MCF 10A (cell line): ENCODE results near the gene PKDCC. TPM values are rescaled to one million over a fixed set of nuclear protein-coding genes. Genes with fewer than 3 reads are reported as not detected.

ENCODE experiments used
- BruUV-seq: library from RNA; stranded (reverse); fragments of 400-500 nt; replicated peaks from 2 replicates; lab custom pipeline; 2021; lab: Mats Ljungman, UMichigan
- CTCF ChIA-PET: fragments of 300-600 bp; sonication (Branson Sonifier 250); formaldehyde crosslinking; extraction: SDS; loops from one replicate; lab custom pipeline; 2021; ENCODE audit warnings: antibody characterized with exemption, inconsistent platforms; lab: Yijun Ruan, JAX
- POLR2A ChIA-PET: fragments of 300-600, 350-650 bp; sonication (Branson Sonifier 250); formaldehyde crosslinking; extraction: SDS; loops from one replicate; lab custom pipeline; 2020; ENCODE audit warnings: antibody characterized with exemption, inconsistent platforms; lab: Yijun Ruan, JAX
- DNase-seq: peaks from one replicate; pipeline ENCODE4 v3.0.0-alpha.2; 2018; ENCODE audit not compliant: unreplicated experiment
- H3K27ac Mint-ChIP-seq: one replicate; pipeline ENCODE4 v1.8.0; 2022; ENCODE audit warnings: mild to moderate bottlenecking, low read depth, mixed read lengths; ENCODE audit not compliant: unreplicated experiment
- H3K27me3 Mint-ChIP-seq: one replicate; pipeline ENCODE4 v1.8.0; 2022; ENCODE audit warnings: mixed read lengths; ENCODE audit not compliant: insufficient read depth, unreplicated experiment
- H3K36me3 Mint-ChIP-seq: one replicate; pipeline ENCODE4 v1.8.0; 2022; ENCODE audit warnings: mild to moderate bottlenecking, moderate library complexity, mixed read lengths; ENCODE audit not compliant: insufficient read depth, unreplicated experiment
- H3K4me1 Mint-ChIP-seq: one replicate; pipeline ENCODE4 v1.8.0; 2022; ENCODE audit warnings: mixed read lengths; ENCODE audit not compliant: insufficient read depth, unreplicated experiment
- H3K4me3 Mint-ChIP-seq: one replicate; pipeline ENCODE4 v1.8.0; 2022; ENCODE audit warnings: mild to moderate bottlenecking, moderate library complexity, mixed read lengths; ENCODE audit not compliant: unreplicated experiment
- H3K9me3 Mint-ChIP-seq: one replicate; pipeline ENCODE4 v1.8.0; 2022; ENCODE audit warnings: mixed read lengths; ENCODE audit not compliant: unreplicated experiment
- intact Hi-C: fragments of 100-400 bp; cut with micrococcal nuclease; formaldehyde crosslinking; loops from 2 replicates; pipeline ENCODE4 v1.14.1; 2022
- total RNA-seq: library from RNA; stranded (reverse); gene quantifications from 2 replicates; pipeline ENCODE4 v1.2.3, GENCODE V29; 2022
- TF ChIP-seq, protein P1 (sequence below): fragments of 200-600 bp; IDR thresholded peaks from one replicate; pipeline ENCODE4 v1.8.0; 2022; ENCODE audit warnings: antibody characterized with exemption, mild to moderate bottlenecking; ENCODE audit not compliant: unreplicated experiment

PKDCC gene
- total RNA-seq, 1 experiment from 2014 or later, result 0.49 TPM

- intact Hi-C loops, result no loop called here
- TF ChIP-seq, protein P1, sequence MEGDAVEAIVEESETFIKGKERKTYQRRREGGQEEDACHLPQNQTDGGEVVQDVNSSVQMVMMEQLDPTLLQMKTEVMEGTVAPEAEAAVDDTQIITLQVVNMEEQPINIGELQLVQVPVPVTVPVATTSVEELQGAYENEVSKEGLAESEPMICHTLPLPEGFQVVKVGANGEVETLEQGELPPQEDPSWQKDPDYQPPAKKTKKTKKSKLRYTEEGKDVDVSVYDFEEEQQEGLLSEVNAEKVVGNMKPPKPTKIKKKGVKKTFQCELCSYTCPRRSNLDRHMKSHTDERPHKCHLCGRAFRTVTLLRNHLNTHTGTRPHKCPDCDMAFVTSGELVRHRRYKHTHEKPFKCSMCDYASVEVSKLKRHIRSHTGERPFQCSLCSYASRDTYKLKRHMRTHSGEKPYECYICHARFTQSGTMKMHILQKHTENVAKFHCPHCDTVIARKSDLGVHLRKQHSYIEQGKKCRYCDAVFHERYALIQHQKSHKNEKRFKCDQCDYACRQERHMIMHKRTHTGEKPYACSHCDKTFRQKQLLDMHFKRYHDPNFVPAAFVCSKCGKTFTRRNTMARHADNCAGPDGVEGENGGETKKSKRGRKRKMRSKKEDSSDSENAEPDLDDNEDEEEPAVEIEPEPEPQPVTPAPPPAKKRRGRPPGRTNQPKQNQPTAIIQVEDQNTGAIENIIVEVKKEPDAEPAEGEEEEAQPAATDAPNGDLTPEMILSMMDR, result no peak
- ChIA-PET CTCF (interaction anchor here (0.5 to 0.7 kb wide), 2 partner anchors 17 to 140 kb away, joined by 3 read pairs; no protein-coding TSS in a partner anchor), POLR2A (no interaction called here)
- peaks cover 17% of the 10 kb centered on the region for H3K27me3 Mint-ChIP-seq
- H3K9me3 Mint-ChIP-seq, result no peaks in the 10 kb centered on the region
- no peaks in the 10 kb centered on the region for H3K36me3 Mint-ChIP-seq
- BruUV-seq, result no TSS peak
- no peak for DNase-seq
- peaks cover 6% of the 10 kb centered on the region for H3K4me1 Mint-ChIP-seq
- H3K4me3 Mint-ChIP-seq, result no peak overlapping the region
- H3K27ac Mint-ChIP-seq, result no peak overlapping the region
Measured at GRCh38 chr2:42028571-42029148, 19.2 kb upstream of the PKDCC start.

- TF ChIP-seq, protein P1, result no peak
- Mint-ChIP-seq H3K36me3 (no peaks in the 10 kb centered on the region), H3K27me3 (peaks cover 13% of the 10 kb centered on the region), H3K27ac (no peak overlapping the region), H3K4me3 (no peak overlapping the region), H3K9me3 (no peaks in the 10 kb centered on the region), H3K4me1 (peaks cover 6% of the 10 kb centered on the region)
- BruUV-seq, result no TSS peak
- CTCF ChIA-PET, result interaction anchor here (0.5 kb wide), 1 partner anchor 141 kb away, joined by 3 read pairs; no protein-coding TSS in a partner anchor
- POLR2A ChIA-PET, result no interaction called here
- no peak for DNase-seq
- intact Hi-C loops, result no loop called here
Measured at GRCh38 chr2:42029171-42029570, 18.6 kb upstream of the PKDCC start.

GRCh38 chr2:42029639-42030199 is 18.1 kb upstream of the PKDCC start:
- intact Hi-C loops, result no loop called here
- no peak for DNase-seq
- Mint-ChIP-seq H3K4me3 (no peak overlapping the region), H3K4me1 (peaks cover 5% of the 10 kb centered on the region), H3K36me3 (no peaks in the 10 kb centered on the region), H3K27me3 (peaks cover 7% of the 10 kb centered on the region), H3K27ac (no peak overlapping the region), H3K9me3 (no peaks in the 10 kb centered on the region)
- ChIA-PET POLR2A (no interaction called here), CTCF (no interaction called here)
- TF ChIP-seq, protein P1, result no peak
- no TSS peak for BruUV-seq

GRCh38 chr2:42030200-42030759 is 17.5 kb upstream of the PKDCC start:
- peaks cover 2% of the 10 kb centered on the region for H3K27me3 Mint-ChIP-seq
- H3K4me1 Mint-ChIP-seq, result no peaks in the 10 kb centered on the region
- intact Hi-C loops, result no loop called here
- no peaks in the 10 kb centered on the region for H3K36me3 Mint-ChIP-seq
- CTCF ChIA-PET, result no interaction called here
- POLR2A ChIA-PET, result no interaction called here
- DNase-seq, result no peak
- BruUV-seq, result no TSS peak
- H3K27ac Mint-ChIP-seq, result no peak overlapping the region
- TF ChIP-seq, protein P1, result no peak
- no peaks in the 10 kb centered on the region for H3K9me3 Mint-ChIP-seq
- H3K4me3 Mint-ChIP-seq, result no peak overlapping the region
